Gastrocnemius medialis (tissue), 4 donors: Measurements from ENCODE around the gene NCAM2. TPM values are rescaled to one million over a fixed set of nuclear protein-coding genes. Genes with fewer than 3 reads are reported as not detected.

Experiments
- ATAC-seq, 2 donors: fragments of 150-250 bp; one replicate each; pipeline ENCODE4 v1.9.1; 2016
- DNase-seq, 2 donors: peaks; one replicate each; pipeline ENCODE4 v3.0.0-alpha.2; 2019
- H3K27ac ChIP-seq, 4 donors: fragments of 200-600 bp; sonication (generic); 1 replicate in 1 of 4; 2 replicates in 3 of 4; pipeline ENCODE4 v1.5.1; 2016 to 2018; ENCODE audit warnings: mild to moderate bottlenecking in 2 of 4, moderate library complexity in 1 of 4
- H3K27me3 ChIP-seq, 3 donors: fragments of 200-600 bp; sonication (generic) in 2 of 3; 1 replicate in 1 of 3; 2 replicates in 2 of 3; pipeline versions ENCODE4 v1.5.1 to v1.6.0; 2016 to 2019; ENCODE audit warnings: mild to moderate bottlenecking in 1 of 3, moderate library complexity in 1 of 3
- H3K36me3 ChIP-seq, 2 donors: fragments of 200-600 bp; sonication (generic) in 1 of 2; one replicate each; pipeline ENCODE4 v1.5.1; 2017 to 2018
- H3K4me1 ChIP-seq, 2 donors: fragments of 200-600 bp; sonication (generic) in 1 of 2; one replicate each; pipeline ENCODE4 v1.5.1; 2016 to 2017; ENCODE audit warnings: mild to moderate bottlenecking in 2 of 2
- H3K4me3 ChIP-seq, 4 donors: fragments of 200-600 bp; sonication (generic) in 3 of 4; 1 replicate in 1 of 4; 2 replicates in 3 of 4; pipeline ENCODE4 v1.5.1; 2016 to 2019; ENCODE audit warnings: mild to moderate bottlenecking in 2 of 4
- H3K9me3 ChIP-seq, 3 donors: fragments of 200-600 bp; sonication (generic) in 2 of 3; 1 replicate in 1 of 3; 2 replicates in 2 of 3; pipeline ENCODE4 v1.5.1; 2016 to 2019
- POLR2A ChIP-seq, 2 donors: fragments of 450-650 bp; IDR thresholded peaks; one replicate each; pipeline ENCODE4 v1.6.1; 2017; ENCODE audit warnings: antibody characterized with exemption in 2 of 2, mild to moderate bottlenecking in 2 of 2, moderate library complexity in 2 of 2
- in situ Hi-C, 4 donors: fragments of 200-750 bp; cut with MboI; loops; one replicate each; pipeline versions ENCODE4 v1.15.0 to v1.8.0; 2017; ENCODE audit warnings: low sequenced_read_pairs in 4 of 4
- intact Hi-C: fragments of 100-400 bp; cut with DNase I; formaldehyde crosslinking; loops from one replicate; pipeline ENCODE4 v1.15.1; 2023; ENCODE audit warnings: low total_unique reads
- total RNA-seq, 4 donors: library from RNA; depleted of rRNA; stranded (reverse); fragments of >200 nt; gene quantifications; one replicate each; pipeline versions ENCODE4 v1.1.0 to v1.2.3, GENCODE V29; 2016
- TF ChIP-seq, protein P1 (sequence below), 5 experiments: fragments of 450-650 bp in 3 of 5; fragments of 200-600 bp in 2 of 5; sonication (generic) in 2 of 5; IDR thresholded peaks in 4 of 5; conservative IDR thresholded peaks in 1 of 5; 1 replicate in 4 of 5; 2 replicates in 1 of 5; pipeline ENCODE4 v1.5.1; 2016 to 2019; ENCODE audit warnings: antibody characterized with exemption in 5 of 5, mild to moderate bottlenecking in 3 of 5, moderate library complexity in 3 of 5

NCAM2 gene
- total RNA-seq, 4 donors from 2014 or later: 0.07 to 1.9 (median 0.65) TPM

DNA sequence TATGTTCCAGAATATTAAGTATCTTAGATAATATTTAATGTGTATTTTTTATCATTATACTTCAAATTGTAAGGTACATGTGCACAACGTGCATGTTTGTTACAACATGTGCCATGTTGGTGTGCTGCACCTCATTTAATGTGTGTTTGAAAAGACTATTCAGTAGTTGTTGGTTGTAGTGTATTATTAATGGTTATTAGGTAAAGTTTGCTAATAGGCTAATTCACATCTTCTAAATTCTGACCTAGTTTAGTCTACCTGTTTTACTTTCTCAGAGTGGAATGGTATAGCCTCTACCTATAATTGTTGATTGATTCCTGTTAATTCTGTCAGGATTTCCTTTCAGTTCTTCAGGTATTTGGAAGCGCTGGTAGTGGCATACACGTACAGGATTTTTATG lies 153.0 kb downstream of the NCAM2 start:
- DNase-seq (no peak), ATAC-seq (no peak)
- no peak for TF ChIP-seq POLR2A (IDR thresholded peaks at IDR 0.05)
- TF ChIP-seq, protein P1, sequence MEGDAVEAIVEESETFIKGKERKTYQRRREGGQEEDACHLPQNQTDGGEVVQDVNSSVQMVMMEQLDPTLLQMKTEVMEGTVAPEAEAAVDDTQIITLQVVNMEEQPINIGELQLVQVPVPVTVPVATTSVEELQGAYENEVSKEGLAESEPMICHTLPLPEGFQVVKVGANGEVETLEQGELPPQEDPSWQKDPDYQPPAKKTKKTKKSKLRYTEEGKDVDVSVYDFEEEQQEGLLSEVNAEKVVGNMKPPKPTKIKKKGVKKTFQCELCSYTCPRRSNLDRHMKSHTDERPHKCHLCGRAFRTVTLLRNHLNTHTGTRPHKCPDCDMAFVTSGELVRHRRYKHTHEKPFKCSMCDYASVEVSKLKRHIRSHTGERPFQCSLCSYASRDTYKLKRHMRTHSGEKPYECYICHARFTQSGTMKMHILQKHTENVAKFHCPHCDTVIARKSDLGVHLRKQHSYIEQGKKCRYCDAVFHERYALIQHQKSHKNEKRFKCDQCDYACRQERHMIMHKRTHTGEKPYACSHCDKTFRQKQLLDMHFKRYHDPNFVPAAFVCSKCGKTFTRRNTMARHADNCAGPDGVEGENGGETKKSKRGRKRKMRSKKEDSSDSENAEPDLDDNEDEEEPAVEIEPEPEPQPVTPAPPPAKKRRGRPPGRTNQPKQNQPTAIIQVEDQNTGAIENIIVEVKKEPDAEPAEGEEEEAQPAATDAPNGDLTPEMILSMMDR (IDR thresholded peaks at IDR 0.05 in 4 of 5, conservative IDR thresholded peaks at IDR 0.05 in 1 of 5): no peak
- no peaks in the 10 kb centered on the region for H3K27me3 ChIP-seq
- H3K9me3 ChIP-seq: no peaks in the 10 kb centered on the region
- H3K27ac ChIP-seq: no peak overlapping the region
- no peak overlapping the region for H3K4me3 ChIP-seq
- no peaks in the 10 kb centered on the region for H3K36me3 ChIP-seq
- in situ Hi-C loops (no loop called here), intact Hi-C loops (no loop called here)
- H3K4me1 ChIP-seq: no peaks in the 10 kb centered on the region

DNA sequence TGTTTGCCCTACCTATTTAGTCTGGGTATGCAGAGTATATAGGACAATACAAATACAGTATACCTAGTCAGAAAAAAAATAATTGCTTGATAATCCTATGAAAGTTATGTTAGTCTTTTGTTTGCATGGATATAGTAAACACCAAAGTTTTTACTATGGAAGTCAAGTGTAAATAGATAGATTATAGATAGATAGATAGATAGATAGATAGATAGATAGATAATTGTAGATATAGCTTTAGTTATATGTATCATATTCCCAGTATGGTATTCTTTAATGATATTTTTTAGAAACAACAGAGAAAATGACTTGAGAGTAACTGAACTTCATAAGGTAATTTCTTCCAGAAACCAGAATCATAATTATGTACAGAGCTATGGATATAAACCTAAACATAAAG lies 158.2 kb downstream of the NCAM2 start:
- ATAC-seq (no peak), DNase-seq (no peak)
- no peaks in the 10 kb centered on the region for H3K36me3 ChIP-seq
- intact Hi-C loops: no loop called here
- TF ChIP-seq POLR2A (IDR thresholded peaks at IDR 0.05): no peak
- TF ChIP-seq, protein P1 (IDR thresholded peaks at IDR 0.05 in 4 of 5, conservative IDR thresholded peaks at IDR 0.05 in 1 of 5): no peak
- H3K9me3 ChIP-seq: no peaks in the 10 kb centered on the region
- H3K27ac ChIP-seq: no peak overlapping the region
- no peaks in the 10 kb centered on the region for H3K4me1 ChIP-seq
- no peak overlapping the region for H3K4me3 ChIP-seq
- in situ Hi-C loops: no loop called here
- no peaks in the 10 kb centered on the region for H3K27me3 ChIP-seq

GRCh38 chr21:21156957-21157356 lies 158.7 kb downstream of the NCAM2 start:
- in situ Hi-C loops: no loop called here
- no peak for ATAC-seq

DNA sequence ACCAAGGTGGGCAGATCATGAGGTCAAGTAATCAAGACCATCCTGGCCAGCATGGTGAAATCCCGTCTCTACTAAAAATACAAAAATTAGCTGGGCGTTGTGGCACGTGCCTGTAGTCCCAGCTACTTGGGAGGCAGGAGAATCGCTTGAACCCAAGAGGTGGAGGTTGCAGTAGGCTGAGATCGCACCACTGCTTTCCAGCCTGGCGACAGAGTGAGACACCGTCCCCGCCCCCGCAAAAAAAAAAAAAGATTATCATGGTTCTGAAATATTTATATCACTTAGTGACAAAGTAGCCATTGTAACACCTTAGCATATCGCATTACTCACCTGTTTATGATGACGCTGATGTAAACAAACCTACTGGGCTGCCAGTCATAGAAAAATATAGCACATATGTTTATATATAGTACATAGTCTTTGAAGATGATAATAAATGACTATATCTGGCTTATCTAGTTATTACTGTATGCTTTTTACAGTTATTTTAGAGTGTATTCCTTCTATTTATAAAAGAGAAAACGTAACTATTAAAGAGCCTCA lies 160.2 kb downstream of the NCAM2 start:
- Histone ChIP-seq H3K4me3 (no peak overlapping the region), H3K4me1 (no peaks in the 10 kb centered on the region), H3K36me3 (no peaks in the 10 kb centered on the region), H3K27me3 (no peaks in the 10 kb centered on the region), H3K9me3 (no peaks in the 10 kb centered on the region), H3K27ac (no peak overlapping the region)
- intact Hi-C loops: no loop called here
- ATAC-seq (no peak), DNase-seq (no peak)
- in situ Hi-C loops: no loop called here
- no peak for TF ChIP-seq POLR2A (IDR thresholded peaks at IDR 0.05)
- TF ChIP-seq, protein P1 (IDR thresholded peaks at IDR 0.05 in 4 of 5, conservative IDR thresholded peaks at IDR 0.05 in 1 of 5): no peak

More at GRCh38 chr21:21156957-21157356, 158.7 kb downstream of the NCAM2 start:
- H3K27ac ChIP-seq: no peak overlapping the region
- H3K4me3 ChIP-seq: no peak overlapping the region
- no peaks in the 10 kb centered on the region for H3K9me3 ChIP-seq
- no peaks in the 10 kb centered on the region for H3K4me1 ChIP-seq
- no peaks in the 10 kb centered on the region for H3K27me3 ChIP-seq
- no peaks in the 10 kb centered on the region for H3K36me3 ChIP-seq
- TF ChIP-seq POLR2A (IDR thresholded peaks at IDR 0.05): no peak
- TF ChIP-seq, protein P1 (IDR thresholded peaks at IDR 0.05 in 4 of 5, conservative IDR thresholded peaks at IDR 0.05 in 1 of 5): no peak
- no peak for DNase-seq
- intact Hi-C loops: no loop called here
